ENCODE data around the gene DCAF12. TPM values are rescaled to one million over a fixed set of nuclear protein-coding genes. Genes with fewer than 3 reads are reported as not detected.

Gene DCAF12
- total RNA-seq, 1 experiment from 2014 or later: 40.2 TPM

GRCh38 chr9:34087370-34087769, 39.1 kb downstream of the DCAF12 start:
- peak; percentile 34; the same call in 1 of the 2 replicates for ATAC-seq
- CTCF ChIA-PET: no interaction called here

More at GRCh38 chr9:34087370-34087769, 39.1 kb downstream of the DCAF12 start:
- no peaks in the 10 kb centered on the region for H3K9me3 ChIP-seq (ENCODE audit: control insufficient read depth in 1 of 2, insufficient read depth in 1 of 2, low read depth in 1 of 2, low read length in 2 of 2)
- H3K9ac ChIP-seq (ENCODE audit: low read length): no peak overlapping the region
- H3K4me3 ChIP-seq (replicated peaks in 1 of 2; ENCODE audit: low read depth in 1 of 2, low read length in 2 of 2): no peak overlapping the region
- H3K79me2 ChIP-seq (ENCODE audit: insufficient read depth, low read length): no peaks in the 10 kb centered on the region
- intact Hi-C loops (cut with micrococcal nuclease): no loop called here
- H2AFZ ChIP-seq (ENCODE audit: low read depth, low read length, poor library complexity, severe bottlenecking): no peak overlapping the region
- no peak for TF ChIP-seq ZBTB33 (IDR thresholded peaks at IDR 0.05; ENCODE audit: extremely low read depth, insufficient replicate concordance, low read length)
- TF ChIP-seq CEBPB (IDR thresholded peaks at IDR 0.05; ENCODE audit: low read depth): no peak
- TF ChIP-seq, protein P1, sequence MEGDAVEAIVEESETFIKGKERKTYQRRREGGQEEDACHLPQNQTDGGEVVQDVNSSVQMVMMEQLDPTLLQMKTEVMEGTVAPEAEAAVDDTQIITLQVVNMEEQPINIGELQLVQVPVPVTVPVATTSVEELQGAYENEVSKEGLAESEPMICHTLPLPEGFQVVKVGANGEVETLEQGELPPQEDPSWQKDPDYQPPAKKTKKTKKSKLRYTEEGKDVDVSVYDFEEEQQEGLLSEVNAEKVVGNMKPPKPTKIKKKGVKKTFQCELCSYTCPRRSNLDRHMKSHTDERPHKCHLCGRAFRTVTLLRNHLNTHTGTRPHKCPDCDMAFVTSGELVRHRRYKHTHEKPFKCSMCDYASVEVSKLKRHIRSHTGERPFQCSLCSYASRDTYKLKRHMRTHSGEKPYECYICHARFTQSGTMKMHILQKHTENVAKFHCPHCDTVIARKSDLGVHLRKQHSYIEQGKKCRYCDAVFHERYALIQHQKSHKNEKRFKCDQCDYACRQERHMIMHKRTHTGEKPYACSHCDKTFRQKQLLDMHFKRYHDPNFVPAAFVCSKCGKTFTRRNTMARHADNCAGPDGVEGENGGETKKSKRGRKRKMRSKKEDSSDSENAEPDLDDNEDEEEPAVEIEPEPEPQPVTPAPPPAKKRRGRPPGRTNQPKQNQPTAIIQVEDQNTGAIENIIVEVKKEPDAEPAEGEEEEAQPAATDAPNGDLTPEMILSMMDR (IDR thresholded peaks at IDR 0.05 in 2 of 3, conservative IDR thresholded peaks at IDR 0.05 in 1 of 3; ENCODE audit: borderline replicate concordance in 1 of 3, insufficient read depth in 1 of 3, low read depth in 2 of 3, low read length in 2 of 3): no peak
- no peak for TF ChIP-seq REST (IDR thresholded peaks at IDR 0.05; ENCODE audit: low read depth)
- TF ChIP-seq SIN3A (IDR thresholded peaks at IDR 0.05; ENCODE audit: low read depth): no peak
- no peak for TF ChIP-seq CBX3 (IDR thresholded peaks at IDR 0.05; ENCODE audit: low read depth)
- TF ChIP-seq, protein P2, sequence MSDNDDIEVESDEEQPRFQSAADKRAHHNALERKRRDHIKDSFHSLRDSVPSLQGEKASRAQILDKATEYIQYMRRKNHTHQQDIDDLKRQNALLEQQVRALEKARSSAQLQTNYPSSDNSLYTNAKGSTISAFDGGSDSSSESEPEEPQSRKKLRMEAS (IDR thresholded peaks at IDR 0.05): no peak
- no peak for TF ChIP-seq POLR2AphosphoS5 (IDR thresholded peaks at IDR 0.05; ENCODE audit: low read depth, low read length)
- no peak for TF ChIP-seq FOSL1 (IDR thresholded peaks at IDR 0.05; ENCODE audit: low read depth)
- TF ChIP-seq SP1 (IDR thresholded peaks at IDR 0.05; ENCODE audit: low read depth): no peak
- no peak for TF ChIP-seq ZFX (IDR thresholded peaks at IDR 0.05)
- no peak for TF ChIP-seq RAD21 (IDR thresholded peaks at IDR 0.05; ENCODE audit: low read depth)
- ChIA-PET RAD21 (ENCODE audit: low non-redundant PET in 1 of 2, low total read pairs in 2 of 2, uncharacterized antibody in 2 of 2, unreplicated experiment in 2 of 2) (no interaction called here), POLR2A (no interaction called here)
- no peaks in the 10 kb centered on the region for H3K27me3 ChIP-seq (ENCODE audit: insufficient read depth, low read length)
- H3K36me3 ChIP-seq (ENCODE audit: control insufficient read depth in 1 of 2, insufficient read depth in 2 of 2, low read length in 2 of 2): peaks cover 34 to 44% of the 10 kb centered on the region in 2 experiments
- H3K4me1 ChIP-seq (ENCODE audit: control insufficient read depth in 1 of 2, insufficient read depth in 2 of 2, low read length in 2 of 2): no peaks in the 10 kb centered on the region
- DNase-seq (ENCODE audit: low read depth, low spot score): no peak
- H3K9me2 ChIP-seq (ENCODE audit: insufficient read depth): no peaks in the 10 kb centered on the region
- H3K4me2 ChIP-seq (ENCODE audit: low read length): no peak overlapping the region
- no peak overlapping the region for H3K27ac ChIP-seq (ENCODE audit: low read depth, low read length)
- no peaks in the 10 kb centered on the region for H4K20me1 ChIP-seq (ENCODE audit: insufficient read depth)
- BruUV-seq (replicated peaks): TSS peak; percentile 43
